ENCODE measurements around the gene GMDS.

DNA sequence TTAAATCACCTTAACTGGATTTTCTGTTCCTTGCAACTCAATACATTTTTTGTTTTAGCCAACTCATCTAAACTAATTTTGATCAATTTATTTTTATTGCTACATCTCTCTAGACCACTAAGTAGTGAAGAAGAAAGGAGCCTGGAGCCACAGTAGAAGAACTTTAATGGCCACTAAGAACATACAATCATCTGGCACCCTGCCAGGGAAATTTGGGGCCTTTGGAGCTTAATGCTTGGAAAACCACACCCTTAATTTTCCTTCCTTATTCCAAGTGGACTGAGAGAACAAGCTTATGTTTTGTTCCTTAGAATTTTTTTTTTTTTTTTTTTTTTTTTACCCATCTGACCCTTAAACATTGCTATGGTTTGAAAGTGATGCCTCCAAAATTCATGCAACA, 12.0 kb upstream of the GMDS start:
- TF ChIP-seq CEBPB (IDR thresholded peaks at IDR 0.05; ENCODE audit: low read depth, low read length) (no peak), FOS (IDR thresholded peaks at IDR 0.05; ENCODE audit: low read depth, low read length) (no peak), POLR2A (IDR thresholded peaks at IDR 0.05; ENCODE audit: low read depth, low read length) (no peak), SMC3 (IDR thresholded peaks at IDR 0.05; ENCODE audit: low read depth, low read length) (no peak), RCOR1 (IDR thresholded peaks at IDR 0.05; ENCODE audit: insufficient replicate concordance, low read length) (no peak), BHLHE40 (IDR thresholded peaks at IDR 0.05; ENCODE audit: low read depth, low read length) (no peak), RFX5 (IDR thresholded peaks at IDR 0.05; ENCODE audit: low read depth, low read length) (no peak), MXI1 (IDR thresholded peaks at IDR 0.05; ENCODE audit: borderline replicate concordance, low read depth, low read length) (no peak), MAFK (IDR thresholded peaks at IDR 0.05; ENCODE audit: low read depth, low read length) (no peak), CHD1 (IDR thresholded peaks at IDR 0.05; ENCODE audit: low read depth, low read length) (no peak), RAD21 (IDR thresholded peaks at IDR 0.05; ENCODE audit: low read length) (no peak)
- TF ChIP-seq, protein P1, sequence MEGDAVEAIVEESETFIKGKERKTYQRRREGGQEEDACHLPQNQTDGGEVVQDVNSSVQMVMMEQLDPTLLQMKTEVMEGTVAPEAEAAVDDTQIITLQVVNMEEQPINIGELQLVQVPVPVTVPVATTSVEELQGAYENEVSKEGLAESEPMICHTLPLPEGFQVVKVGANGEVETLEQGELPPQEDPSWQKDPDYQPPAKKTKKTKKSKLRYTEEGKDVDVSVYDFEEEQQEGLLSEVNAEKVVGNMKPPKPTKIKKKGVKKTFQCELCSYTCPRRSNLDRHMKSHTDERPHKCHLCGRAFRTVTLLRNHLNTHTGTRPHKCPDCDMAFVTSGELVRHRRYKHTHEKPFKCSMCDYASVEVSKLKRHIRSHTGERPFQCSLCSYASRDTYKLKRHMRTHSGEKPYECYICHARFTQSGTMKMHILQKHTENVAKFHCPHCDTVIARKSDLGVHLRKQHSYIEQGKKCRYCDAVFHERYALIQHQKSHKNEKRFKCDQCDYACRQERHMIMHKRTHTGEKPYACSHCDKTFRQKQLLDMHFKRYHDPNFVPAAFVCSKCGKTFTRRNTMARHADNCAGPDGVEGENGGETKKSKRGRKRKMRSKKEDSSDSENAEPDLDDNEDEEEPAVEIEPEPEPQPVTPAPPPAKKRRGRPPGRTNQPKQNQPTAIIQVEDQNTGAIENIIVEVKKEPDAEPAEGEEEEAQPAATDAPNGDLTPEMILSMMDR (conservative IDR thresholded peaks at IDR 0.05; ENCODE audit: low read depth, low read length): no peak
- TF ChIP-seq, protein P2, sequence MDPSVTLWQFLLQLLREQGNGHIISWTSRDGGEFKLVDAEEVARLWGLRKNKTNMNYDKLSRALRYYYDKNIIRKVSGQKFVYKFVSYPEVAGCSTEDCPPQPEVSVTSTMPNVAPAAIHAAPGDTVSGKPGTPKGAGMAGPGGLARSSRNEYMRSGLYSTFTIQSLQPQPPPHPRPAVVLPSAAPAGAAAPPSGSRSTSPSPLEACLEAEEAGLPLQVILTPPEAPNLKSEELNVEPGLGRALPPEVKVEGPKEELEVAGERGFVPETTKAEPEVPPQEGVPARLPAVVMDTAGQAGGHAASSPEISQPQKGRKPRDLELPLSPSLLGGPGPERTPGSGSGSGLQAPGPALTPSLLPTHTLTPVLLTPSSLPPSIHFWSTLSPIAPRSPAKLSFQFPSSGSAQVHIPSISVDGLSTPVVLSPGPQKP (IDR thresholded peaks at IDR 0.05; ENCODE audit: borderline replicate concordance, low read depth, low read length): no peak
- TF ChIP-seq, protein P3, sequence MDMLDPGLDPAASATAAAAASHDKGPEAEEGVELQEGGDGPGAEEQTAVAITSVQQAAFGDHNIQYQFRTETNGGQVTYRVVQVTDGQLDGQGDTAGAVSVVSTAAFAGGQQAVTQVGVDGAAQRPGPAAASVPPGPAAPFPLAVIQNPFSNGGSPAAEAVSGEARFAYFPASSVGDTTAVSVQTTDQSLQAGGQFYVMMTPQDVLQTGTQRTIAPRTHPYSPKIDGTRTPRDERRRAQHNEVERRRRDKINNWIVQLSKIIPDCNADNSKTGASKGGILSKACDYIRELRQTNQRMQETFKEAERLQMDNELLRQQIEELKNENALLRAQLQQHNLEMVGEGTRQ (IDR thresholded peaks at IDR 0.05; ENCODE audit: low read depth, low read length): no peak
